ENCODE measurements around the gene ZBED3.
A peak's percentile ranks its signal among the peaks of the same experiment; 100 is the strongest.

The ZBED3 gene

DNA sequence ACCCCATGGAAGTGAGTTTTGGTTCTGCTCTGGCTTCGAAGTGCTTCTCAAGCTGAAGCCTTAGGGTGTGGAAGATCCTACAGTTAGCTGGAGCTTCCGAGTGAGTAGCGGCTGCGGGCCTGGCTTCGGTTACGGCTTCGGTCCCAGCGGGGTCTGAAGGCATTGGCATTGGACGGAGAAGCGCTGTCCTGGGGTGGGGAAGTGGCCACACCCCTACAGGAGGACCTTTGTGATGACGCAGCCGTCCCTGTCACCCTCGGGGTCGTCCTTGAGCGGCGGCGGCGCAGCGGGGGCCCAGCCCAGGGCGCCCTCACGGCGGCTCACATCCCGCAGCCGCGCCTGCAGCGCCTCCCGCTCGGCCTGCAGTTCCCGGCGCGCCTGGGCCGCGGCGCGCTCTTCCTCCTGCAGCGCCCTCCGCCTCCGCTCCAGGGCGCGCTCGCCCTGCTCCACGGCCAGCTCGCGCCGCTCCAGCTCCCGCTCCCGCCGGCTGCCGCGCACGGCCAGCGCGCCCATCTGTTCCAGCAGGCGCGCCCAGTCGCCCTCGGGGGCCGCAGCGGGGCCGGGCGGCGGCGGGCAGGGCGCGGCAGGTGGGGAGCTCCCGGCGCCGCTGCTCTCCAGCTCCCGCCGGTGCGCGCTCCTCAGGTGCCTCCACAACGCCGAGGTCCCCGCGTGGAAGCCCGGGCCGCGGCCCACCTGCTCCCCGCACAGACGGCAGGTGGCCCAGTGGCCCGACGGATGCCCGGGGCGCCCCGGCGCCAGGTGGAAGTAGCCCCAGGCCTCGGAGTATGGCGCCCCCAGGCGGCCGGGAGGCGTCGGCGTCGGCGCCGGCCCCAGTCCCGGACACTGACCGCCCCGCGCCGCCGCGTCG, 9.9 kb downstream of the ZBED3 start:
- Histone ChIP-seq H3K9me3 (ENCODE audit: insufficient read depth, low read depth, low read length) (no peaks in the 10 kb centered on the region), H3K4me1 (ENCODE audit: insufficient read depth, low read length) (no peaks in the 10 kb centered on the region), H3K9ac (ENCODE audit: low read depth, low read length) (peak overlapping the region; percentile 37; the same call in 1 of the 2 replicates), H3K36me3 (ENCODE audit: insufficient read depth, low read depth, low read length) (no peaks in the 10 kb centered on the region; the same call in 1 of the 2 replicates), H3K4me3 (ENCODE audit: low read length) (peak overlapping the region; percentile 71), H3K27me3 (ENCODE audit: insufficient read depth, low read length) (peaks cover 17% of the 10 kb centered on the region), H3K27ac (ENCODE audit: low read length) (no peak overlapping the region)

DNA sequence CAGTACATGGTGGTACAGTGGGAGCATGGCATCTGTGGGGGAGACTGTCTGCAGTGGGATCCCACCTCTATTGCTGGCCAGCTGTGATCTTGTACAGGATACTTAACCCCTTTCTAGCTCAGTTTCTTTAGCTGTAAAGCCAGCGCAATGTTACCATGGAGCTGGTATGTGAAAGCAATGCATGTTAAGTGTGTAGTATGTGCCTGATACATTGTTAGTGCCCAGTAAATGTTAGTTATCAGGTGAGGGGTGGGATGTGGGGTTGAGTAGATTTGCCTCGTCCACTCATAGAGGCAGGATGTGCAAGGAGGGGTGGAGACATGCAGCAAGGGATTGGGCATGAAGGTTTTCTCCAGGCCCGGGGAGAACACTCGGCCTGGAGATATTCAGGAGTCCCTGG, 12.3 kb downstream of the ZBED3 start:
- Histone ChIP-seq H3K36me3 (ENCODE audit: insufficient read depth, low read depth, low read length) (no peaks in the 10 kb centered on the region; the same call in 1 of the 2 replicates), H3K27me3 (ENCODE audit: insufficient read depth, low read length) (peaks cover 17% of the 10 kb centered on the region), H3K4me1 (ENCODE audit: insufficient read depth, low read length) (no peaks in the 10 kb centered on the region), H3K4me3 (ENCODE audit: low read length) (no peak overlapping the region), H3K27ac (ENCODE audit: low read length) (no peak overlapping the region), H3K9me3 (ENCODE audit: insufficient read depth, low read depth, low read length) (no peaks in the 10 kb centered on the region), H3K9ac (ENCODE audit: low read depth, low read length) (no peak overlapping the region)

DNA sequence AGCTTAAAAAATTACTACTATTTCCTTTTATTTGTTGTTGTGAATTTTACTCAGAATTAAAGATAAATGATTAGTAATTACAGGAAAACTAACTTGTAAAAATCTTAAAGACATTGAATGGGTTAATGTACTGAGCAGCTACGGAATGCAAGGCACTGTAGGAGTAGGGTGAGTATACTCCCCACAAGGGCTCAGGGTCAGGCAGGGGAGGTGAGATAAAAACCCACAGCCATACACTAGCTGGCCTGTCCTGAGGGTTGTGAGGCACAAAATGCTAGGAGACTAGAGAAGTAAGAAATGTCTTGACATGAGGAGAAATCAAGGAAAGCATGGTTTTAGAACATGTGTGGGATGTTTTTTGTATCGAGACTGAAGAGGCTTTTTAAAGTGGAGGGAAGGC, 13.4 kb downstream of the ZBED3 start:
- H3K4me1 ChIP-seq (ENCODE audit: insufficient read depth, low read length): no peaks in the 10 kb centered on the region
- no peak overlapping the region for H3K27ac ChIP-seq (ENCODE audit: low read length)
- H3K36me3 ChIP-seq (ENCODE audit: insufficient read depth, low read depth, low read length): no peaks in the 10 kb centered on the region; the same call in 1 of the 2 replicates
- no peak overlapping the region for H3K4me3 ChIP-seq (ENCODE audit: low read length)
- H3K9me3 ChIP-seq (ENCODE audit: insufficient read depth, low read depth, low read length): no peaks in the 10 kb centered on the region
- no peak overlapping the region for H3K9ac ChIP-seq (ENCODE audit: low read depth, low read length)
- H3K27me3 ChIP-seq (ENCODE audit: insufficient read depth, low read length): peaks cover 17% of the 10 kb centered on the region

DNA sequence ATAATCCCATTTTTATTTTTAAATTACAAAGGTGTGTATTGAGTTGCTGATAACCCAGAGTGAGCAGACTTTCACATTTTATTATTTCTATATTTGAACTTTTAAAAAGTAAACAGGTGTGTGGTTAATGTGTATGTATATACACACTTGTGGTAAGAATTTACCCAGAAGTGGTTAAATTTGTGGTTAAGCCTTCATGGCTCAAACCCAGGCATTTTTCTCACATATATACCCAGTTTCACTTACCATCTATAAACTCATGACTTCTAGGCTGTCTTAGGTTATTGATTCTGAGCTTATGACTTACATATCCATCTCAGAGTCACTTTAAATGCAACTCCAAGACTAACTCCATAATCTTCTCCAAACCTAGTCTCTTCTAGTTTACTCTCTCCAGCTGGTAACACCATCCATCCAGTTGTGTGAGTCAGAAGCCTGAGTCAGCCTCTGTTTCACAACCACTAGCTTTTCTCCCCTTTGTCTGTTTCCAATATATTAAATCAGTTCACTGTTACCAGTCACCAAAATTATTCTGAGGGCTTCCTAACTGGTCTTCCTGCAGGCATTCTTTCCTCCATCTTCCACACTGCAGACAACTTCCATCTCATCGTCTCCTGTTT, 20.2 kb downstream of the ZBED3 start:
- 0 out of 2 replicates have a peak, but pooled peaks cover 3% of the 10 kb centered on the region for H3K4me1 ChIP-seq (ENCODE audit: insufficient read depth, low read length)
- peaks cover 23% of the 10 kb centered on the region for H3K36me3 ChIP-seq (ENCODE audit: insufficient read depth, low read depth, low read length)
- H3K9ac ChIP-seq (ENCODE audit: low read depth, low read length): no peak overlapping the region

DNA sequence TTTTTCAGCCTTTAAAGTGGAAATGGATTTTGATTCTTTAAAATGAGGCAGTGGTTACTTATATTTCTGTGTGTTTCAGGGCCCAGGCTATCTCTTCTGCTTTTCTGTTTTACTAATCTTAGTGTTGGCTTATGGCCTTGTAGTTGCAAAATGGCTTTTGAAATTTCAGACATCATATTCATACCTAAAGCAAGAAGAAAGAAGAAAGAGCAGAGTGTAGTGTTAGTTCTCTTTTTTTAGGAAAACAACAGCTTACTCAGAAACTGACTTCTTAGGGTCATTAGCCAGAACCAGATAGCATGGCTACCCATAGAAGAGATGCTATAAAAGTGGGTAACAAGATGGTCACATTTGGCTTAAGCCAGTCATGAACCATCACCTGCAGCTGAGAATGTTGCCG, 20.9 kb downstream of the ZBED3 start:
- Histone ChIP-seq H3K4me1 (ENCODE audit: insufficient read depth, low read length) (0 out of 2 replicates have a peak, but pooled peaks cover 3% of the 10 kb centered on the region), H3K27ac (ENCODE audit: low read length) (no peak overlapping the region), H3K4me3 (ENCODE audit: low read length) (no peak overlapping the region), H3K27me3 (ENCODE audit: insufficient read depth, low read length) (no peaks in the 10 kb centered on the region), H3K36me3 (ENCODE audit: insufficient read depth, low read depth, low read length) (peaks cover 30% of the 10 kb centered on the region), H3K9me3 (ENCODE audit: insufficient read depth, low read depth, low read length) (no peaks in the 10 kb centered on the region), H3K9ac (ENCODE audit: low read depth, low read length) (no peak overlapping the region)

More for the DNA sequence above, 20.2 kb downstream of the ZBED3 start:
- Histone ChIP-seq H3K4me3 (ENCODE audit: low read length) (no peak overlapping the region), H3K27me3 (ENCODE audit: insufficient read depth, low read length) (no peaks in the 10 kb centered on the region), H3K27ac (ENCODE audit: low read length) (no peak overlapping the region), H3K9me3 (ENCODE audit: insufficient read depth, low read depth, low read length) (no peaks in the 10 kb centered on the region)

DNA sequence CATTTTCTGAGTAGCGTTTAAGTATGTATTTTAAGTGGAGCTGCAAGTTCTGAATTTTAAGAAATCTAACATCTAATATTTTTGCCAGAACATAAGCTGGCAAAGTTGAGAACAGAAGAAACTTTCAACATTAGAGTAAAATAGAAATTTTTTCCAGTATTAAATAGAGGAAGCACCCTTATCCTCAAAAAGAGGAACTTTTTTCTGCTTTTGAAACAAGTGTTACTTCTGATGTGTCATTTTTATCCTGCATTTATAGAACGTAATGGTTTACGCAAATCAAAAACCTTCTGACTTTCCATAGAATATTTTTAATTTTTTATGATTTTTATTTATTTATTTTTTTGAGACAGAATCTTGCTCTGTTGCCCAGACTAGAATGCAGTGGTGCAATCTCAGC, 21.8 kb downstream of the ZBED3 start:
- peaks cover 40% of the 10 kb centered on the region for H3K36me3 ChIP-seq (ENCODE audit: insufficient read depth, low read depth, low read length)
- H3K27me3 ChIP-seq (ENCODE audit: insufficient read depth, low read length): no peaks in the 10 kb centered on the region
- H3K27ac ChIP-seq (ENCODE audit: low read length): no peak overlapping the region
- no peak overlapping the region for H3K4me3 ChIP-seq (ENCODE audit: low read length)
- H3K4me1 ChIP-seq (ENCODE audit: insufficient read depth, low read length): 0 out of 2 replicates have a peak, but pooled peaks cover 3% of the 10 kb centered on the region
- H3K9ac ChIP-seq (ENCODE audit: low read depth, low read length): no peak overlapping the region
- H3K9me3 ChIP-seq (ENCODE audit: insufficient read depth, low read depth, low read length): no peaks in the 10 kb centered on the region

DNA sequence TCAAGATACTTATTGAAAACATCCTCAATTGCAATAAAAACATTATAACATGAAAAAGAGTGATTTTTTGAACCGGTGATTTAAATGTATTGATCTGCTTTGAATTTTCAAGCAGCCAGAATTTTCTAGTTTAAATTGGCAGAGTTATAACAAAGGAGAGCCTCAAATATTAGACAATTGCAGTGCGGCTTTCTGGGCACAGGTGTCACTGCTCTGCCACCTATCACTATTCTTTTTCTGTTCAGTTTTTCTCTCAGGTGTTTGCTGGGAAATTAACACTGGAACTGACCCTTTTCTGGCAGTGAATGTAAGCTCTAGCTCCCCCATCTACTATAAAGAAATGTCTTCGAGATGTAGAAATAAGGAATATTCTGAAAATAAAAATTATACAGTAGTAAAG, 23.0 kb downstream of the ZBED3 start:
- H3K27ac ChIP-seq (ENCODE audit: low read length): no peak overlapping the region

DNA sequence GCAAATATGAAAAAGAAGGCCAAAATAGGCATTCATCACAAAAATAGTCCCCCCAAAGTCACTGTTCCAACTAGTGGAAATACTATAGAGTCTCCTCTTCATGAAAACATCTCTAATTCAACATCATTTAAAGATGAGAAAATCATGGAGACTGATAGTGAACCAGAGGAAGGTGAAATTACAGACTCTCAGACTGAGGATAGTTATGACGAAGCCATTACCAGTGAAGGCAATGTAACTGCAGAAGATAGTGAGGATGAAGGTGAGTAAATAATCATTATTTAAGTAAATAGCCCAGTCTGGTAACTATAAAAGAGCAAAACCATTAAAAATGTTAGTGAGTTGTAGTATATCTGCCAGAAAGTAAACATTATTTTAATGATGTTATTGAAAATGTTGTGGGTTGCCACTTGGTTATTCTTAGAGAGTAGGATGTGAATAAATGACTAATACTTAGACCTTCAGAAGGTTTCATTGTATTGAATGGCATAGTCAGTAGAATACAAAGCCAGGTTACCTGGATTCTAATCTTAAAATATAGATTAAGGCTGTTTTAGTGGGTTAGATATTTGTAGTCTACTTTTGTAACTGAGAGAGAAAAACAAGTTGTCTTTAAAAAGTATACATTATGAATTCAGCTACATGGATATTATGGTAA, 40.5 kb downstream of the ZBED3 start:
- Histone ChIP-seq H3K36me3 (ENCODE audit: insufficient read depth, low read depth, low read length) (peaks cover 50% of the 10 kb centered on the region), H3K27ac (ENCODE audit: low read length) (no peak overlapping the region), H3K9me3 (ENCODE audit: insufficient read depth, low read depth, low read length) (no peaks in the 10 kb centered on the region; the same call in 1 of the 2 replicates), H3K9ac (ENCODE audit: low read depth, low read length) (no peak overlapping the region), H3K4me1 (ENCODE audit: insufficient read depth, low read length) (no peaks in the 10 kb centered on the region), H3K4me3 (ENCODE audit: low read length) (no peak overlapping the region), H3K27me3 (ENCODE audit: insufficient read depth, low read length) (no peaks in the 10 kb centered on the region)

More for the DNA sequence above, 23.0 kb downstream of the ZBED3 start:
- 0 out of 2 replicates have a peak, but pooled peaks cover 3% of the 10 kb centered on the region for H3K4me1 ChIP-seq (ENCODE audit: insufficient read depth, low read length)
- peaks cover 51% of the 10 kb centered on the region for H3K36me3 ChIP-seq (ENCODE audit: insufficient read depth, low read depth, low read length)
- H3K27me3 ChIP-seq (ENCODE audit: insufficient read depth, low read length): no peaks in the 10 kb centered on the region
- H3K4me3 ChIP-seq (ENCODE audit: low read length): no peak overlapping the region
- H3K9me3 ChIP-seq (ENCODE audit: insufficient read depth, low read depth, low read length): no peaks in the 10 kb centered on the region
- no peak overlapping the region for H3K9ac ChIP-seq (ENCODE audit: low read depth, low read length)

DNA sequence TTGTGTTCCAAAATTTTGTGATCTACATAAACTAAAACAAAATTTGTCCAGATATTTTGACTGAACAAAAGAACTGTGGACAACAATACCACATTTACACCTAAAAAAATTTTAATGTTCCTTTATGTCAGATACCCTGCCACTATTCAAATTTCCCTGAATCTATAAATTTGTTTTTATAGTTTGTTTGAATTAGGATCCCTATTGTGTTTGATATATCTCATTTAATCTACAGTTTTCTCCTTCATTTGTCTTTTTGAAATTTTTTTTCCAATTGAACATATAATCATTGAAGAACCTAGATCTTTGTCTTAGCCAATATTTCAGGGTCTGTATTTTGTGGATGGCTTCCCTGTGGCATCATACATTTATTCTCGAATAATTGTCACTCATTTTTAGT, 51.1 kb downstream of the ZBED3 start:
- no peaks in the 10 kb centered on the region for H3K4me1 ChIP-seq (ENCODE audit: insufficient read depth, low read length)
- H3K27ac ChIP-seq (ENCODE audit: low read length): no peak overlapping the region
- H3K36me3 ChIP-seq (ENCODE audit: insufficient read depth, low read depth, low read length): peaks cover 62% of the 10 kb centered on the region
- H3K9ac ChIP-seq (ENCODE audit: low read depth, low read length): no peak overlapping the region
- no peak overlapping the region for H3K4me3 ChIP-seq (ENCODE audit: low read length)
- H3K9me3 ChIP-seq (ENCODE audit: insufficient read depth, low read depth, low read length): peaks cover 3% of the 10 kb centered on the region; the same call in 1 of the 2 replicates
- no peaks in the 10 kb centered on the region for H3K27me3 ChIP-seq (ENCODE audit: insufficient read depth, low read length)

DNA sequence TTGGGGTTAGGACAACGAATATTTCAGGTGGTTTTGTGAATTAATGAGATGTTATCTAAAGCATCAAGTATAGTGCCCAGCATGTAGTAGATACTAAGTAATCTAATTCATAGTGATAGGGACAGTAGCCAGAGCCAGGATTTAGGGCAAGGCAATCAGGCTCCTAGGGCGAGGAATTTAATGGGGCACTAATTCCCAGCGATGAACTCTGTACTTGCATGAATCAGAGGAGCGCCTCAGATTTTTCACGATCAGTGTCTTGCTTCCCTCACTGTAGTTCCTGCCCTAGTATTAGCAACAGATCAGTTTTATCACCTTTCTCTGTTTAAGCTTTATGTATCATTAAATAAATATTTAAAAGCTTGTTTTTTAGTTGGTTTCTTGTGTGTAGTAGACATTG, 53.7 kb downstream of the ZBED3 start:
- Histone ChIP-seq H3K4me3 (ENCODE audit: low read length) (no peak overlapping the region), H3K4me1 (ENCODE audit: insufficient read depth, low read length) (no peaks in the 10 kb centered on the region), H3K36me3 (ENCODE audit: insufficient read depth, low read depth, low read length) (peaks cover 38% of the 10 kb centered on the region), H3K9me3 (ENCODE audit: insufficient read depth, low read depth, low read length) (peaks cover 17% of the 10 kb centered on the region), H3K27ac (ENCODE audit: low read length) (no peak overlapping the region), H3K27me3 (ENCODE audit: insufficient read depth, low read length) (peaks cover 8% of the 10 kb centered on the region; the same call in 1 of the 2 replicates), H3K9ac (ENCODE audit: low read depth, low read length) (no peak overlapping the region)

DNA sequence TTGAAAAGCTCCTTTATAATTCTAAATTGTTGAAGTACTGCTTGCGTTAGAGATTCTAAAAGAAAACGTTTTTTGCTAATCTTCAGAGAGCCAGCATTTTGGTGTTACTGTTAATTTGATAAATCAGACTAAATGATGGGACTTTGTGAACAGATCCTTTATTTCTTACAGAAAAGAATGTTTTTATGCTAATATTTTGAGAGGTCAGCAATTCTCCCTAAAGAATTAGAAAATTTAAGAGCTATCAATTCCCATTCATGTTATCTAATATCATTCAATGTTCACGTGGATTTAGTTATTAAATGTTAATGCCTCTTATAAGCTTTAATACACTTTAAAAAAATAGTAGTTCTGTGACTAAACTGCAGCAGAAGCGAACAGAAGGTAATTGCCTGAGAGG, 54.5 kb downstream of the ZBED3 start:
- H3K9ac ChIP-seq (ENCODE audit: low read depth, low read length): no peak overlapping the region
- peaks cover 8% of the 10 kb centered on the region; the same call in 1 of the 2 replicates for H3K27me3 ChIP-seq (ENCODE audit: insufficient read depth, low read length)
- H3K36me3 ChIP-seq (ENCODE audit: insufficient read depth, low read depth, low read length): peaks cover 33% of the 10 kb centered on the region
- H3K9me3 ChIP-seq (ENCODE audit: insufficient read depth, low read depth, low read length): peaks cover 19% of the 10 kb centered on the region
- no peak overlapping the region for H3K4me3 ChIP-seq (ENCODE audit: low read length)
- H3K27ac ChIP-seq (ENCODE audit: low read length): no peak overlapping the region
- no peaks in the 10 kb centered on the region for H3K4me1 ChIP-seq (ENCODE audit: insufficient read depth, low read length)

All from iPS-20b (cell line).